HG02970 (cell line): ENCODE data around the gene COG5.
"Not testable (repeated sequence)": the region's sequence is repeated elsewhere in the genome, so short reads cannot be mapped to it uniquely, and the experiment has no call there.

Experiments used
- ATAC-seq: cut with Tn5 transposase; IDR thresholded peaks from one replicate; pipeline ENCODE4 v1.9.1; 2021; ENCODE audit warnings: mild to moderate bottlenecking, moderate library complexity, moderate number of reproducible peaks; ENCODE audit not compliant: unreplicated experiment, low FRiP score

COG5 gene

GRCh38 chr7:107291434-107291833, 272.3 kb downstream of the COG5 start:
- no peak for ATAC-seq

GRCh38 chr7:107286751-107287621, 276.7 kb downstream of the COG5 start:
- ATAC-seq, result no peak

GRCh38 chr7:107284911-107285479, 278.7 kb downstream of the COG5 start:
- no peak for ATAC-seq

GRCh38 chr7:107277331-107277730, 286.4 kb downstream of the COG5 start:
- no peak for ATAC-seq

- ATAC-seq, result no peak
Measured at GRCh38 chr7:107276220-107276827, 287.4 kb downstream of the COG5 start.

- ATAC-seq, result no peak
Measured at GRCh38 chr7:107274506-107274905, 289.2 kb downstream of the COG5 start.

- no peak for ATAC-seq
Measured at GRCh38 chr7:107269790-107270189, 293.9 kb downstream of the COG5 start.

- ATAC-seq, result no peak
Measured at GRCh38 chr7:107268594-107268993, 295.1 kb downstream of the COG5 start.

- no peak for ATAC-seq
Measured at GRCh38 chr7:107267138-107267537, 296.6 kb downstream of the COG5 start.

- no peak for ATAC-seq
Measured at GRCh38 chr7:107264723-107265122, 299.0 kb downstream of the COG5 start.

- ATAC-seq, result no peak
Measured at GRCh38 chr7:107262857-107263256, 300.9 kb downstream of the COG5 start.

- no peak for ATAC-seq
Measured at GRCh38 chr7:107258737-107259136, 305.0 kb downstream of the COG5 start.

GRCh38 chr7:107255602-107256001, 308.1 kb downstream of the COG5 start:
- no peak for ATAC-seq

GRCh38 chr7:107254398-107254985, 309.2 kb downstream of the COG5 start:
- ATAC-seq, result no peak

GRCh38 chr7:107253599-107253998, 310.1 kb downstream of the COG5 start:
- no peak for ATAC-seq

GRCh38 chr7:107251963-107252362, 311.8 kb downstream of the COG5 start:
- no peak for ATAC-seq

GRCh38 chr7:107248551-107249316, 315.0 kb downstream of the COG5 start:
- ATAC-seq, result no peak

GRCh38 chr7:107246836-107247235, 316.9 kb downstream of the COG5 start:
- not testable (repeated sequence) for ATAC-seq

- ATAC-seq, result no peak
Measured at GRCh38 chr7:107244613-107245012, 319.1 kb downstream of the COG5 start.

GRCh38 chr7:107242267-107242666, 321.5 kb downstream of the COG5 start:
- no peak for ATAC-seq
